Measurements from ENCODE around the gene PDK3.
A peak's percentile ranks its signal among the peaks of the same experiment; 100 is the strongest.

PDK3 gene

GRCh38 chrX:24426340-24426913 is 38.7 kb upstream of the PDK3 start:
- intact Hi-C loops (cut with DNase I; ENCODE audit: low total_unique reads): no loop called here
- H3K4me1 ChIP-seq: peaks cover 0 to 48% (median 17%) of the 10 kb centered on the region in 4 donors
- H3K36me3 ChIP-seq: no peaks in the 10 kb centered on the region
- no peaks in the 10 kb centered on the region for H3K27me3 ChIP-seq
- no peak for TF ChIP-seq CTCF (IDR thresholded peaks at IDR 0.05)
- no peak for DNase-seq
- H3K4me3 ChIP-seq: no peak overlapping the region
- H3K9me3 ChIP-seq: no peaks in the 10 kb centered on the region
- H3K27ac ChIP-seq: peak overlapping the region; percentile 84

- no peaks in the 10 kb centered on the region for H3K36me3 ChIP-seq
Measured at GRCh38 chrX:24426921-24427746, 38.0 kb upstream of the PDK3 start.

GRCh38 chrX:24427747-24428019 is 37.4 kb upstream of the PDK3 start:
- no peak overlapping the region for H3K4me3 ChIP-seq
- intact Hi-C loops (cut with DNase I; ENCODE audit: low total_unique reads): no loop called here
- no peaks in the 10 kb centered on the region for H3K27me3 ChIP-seq
- peak overlapping the region; percentile 84 for H3K27ac ChIP-seq
- no peak for TF ChIP-seq CTCF (IDR thresholded peaks at IDR 0.05)
- no peaks in the 10 kb centered on the region for H3K9me3 ChIP-seq
- no peaks in the 10 kb centered on the region for H3K36me3 ChIP-seq
- peaks cover 0 to 48% (median 17%) of the 10 kb centered on the region in 4 donors for H3K4me1 ChIP-seq
- DNase-seq: no peak

More at GRCh38 chrX:24426921-24427746, 38.0 kb upstream of the PDK3 start:
- H3K27me3 ChIP-seq: no peaks in the 10 kb centered on the region
- H3K9me3 ChIP-seq: no peaks in the 10 kb centered on the region
- H3K4me3 ChIP-seq: no peak overlapping the region
- H3K4me1 ChIP-seq: peaks cover 0 to 48% (median 17%) of the 10 kb centered on the region in 4 donors
- no peak for TF ChIP-seq CTCF (IDR thresholded peaks at IDR 0.05)
- intact Hi-C loops (cut with DNase I; ENCODE audit: low total_unique reads): no loop called here
- DNase-seq: no peak
- H3K27ac ChIP-seq: peak overlapping the region; percentile 84

GRCh38 chrX:24428516-24428915 is 36.6 kb upstream of the PDK3 start:
- Histone ChIP-seq H3K4me3 (no peak overlapping the region), H3K27me3 (no peaks in the 10 kb centered on the region), H3K9me3 (no peaks in the 10 kb centered on the region), H3K4me1 (peaks cover 0 to 47% (median 17%) of the 10 kb centered on the region in 4 donors), H3K36me3 (no peaks in the 10 kb centered on the region), H3K27ac (peak overlapping the region; percentile 84)
- DNase-seq: no peak
- TF ChIP-seq CTCF (IDR thresholded peaks at IDR 0.05): no peak
- intact Hi-C loops (cut with DNase I; ENCODE audit: low total_unique reads): no loop called here

GRCh38 chrX:24435060-24435459 is 30.0 kb upstream of the PDK3 start:
- Histone ChIP-seq H3K27me3 (no peaks in the 10 kb centered on the region), H3K36me3 (no peaks in the 10 kb centered on the region), H3K9me3 (no peaks in the 10 kb centered on the region), H3K4me1 (no peaks in the 10 kb centered on the region), H3K4me3 (no peak overlapping the region), H3K27ac (no peak overlapping the region)
- intact Hi-C loops (cut with DNase I; ENCODE audit: low total_unique reads): no loop called here
- DNase-seq: no peak
- TF ChIP-seq CTCF (IDR thresholded peaks at IDR 0.05): no peak

Data from tibial artery (tissue), 4 donors.